ENCODE measurements around the gene ARL13B.

GRCh38 chr3:94049267-94049666 lies 69.3 kb downstream of the ARL13B start:
- TF ChIP-seq, protein P1, sequence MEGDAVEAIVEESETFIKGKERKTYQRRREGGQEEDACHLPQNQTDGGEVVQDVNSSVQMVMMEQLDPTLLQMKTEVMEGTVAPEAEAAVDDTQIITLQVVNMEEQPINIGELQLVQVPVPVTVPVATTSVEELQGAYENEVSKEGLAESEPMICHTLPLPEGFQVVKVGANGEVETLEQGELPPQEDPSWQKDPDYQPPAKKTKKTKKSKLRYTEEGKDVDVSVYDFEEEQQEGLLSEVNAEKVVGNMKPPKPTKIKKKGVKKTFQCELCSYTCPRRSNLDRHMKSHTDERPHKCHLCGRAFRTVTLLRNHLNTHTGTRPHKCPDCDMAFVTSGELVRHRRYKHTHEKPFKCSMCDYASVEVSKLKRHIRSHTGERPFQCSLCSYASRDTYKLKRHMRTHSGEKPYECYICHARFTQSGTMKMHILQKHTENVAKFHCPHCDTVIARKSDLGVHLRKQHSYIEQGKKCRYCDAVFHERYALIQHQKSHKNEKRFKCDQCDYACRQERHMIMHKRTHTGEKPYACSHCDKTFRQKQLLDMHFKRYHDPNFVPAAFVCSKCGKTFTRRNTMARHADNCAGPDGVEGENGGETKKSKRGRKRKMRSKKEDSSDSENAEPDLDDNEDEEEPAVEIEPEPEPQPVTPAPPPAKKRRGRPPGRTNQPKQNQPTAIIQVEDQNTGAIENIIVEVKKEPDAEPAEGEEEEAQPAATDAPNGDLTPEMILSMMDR (IDR thresholded peaks at IDR 0.05) = no peak
- TF ChIP-seq EP300 (IDR thresholded peaks at IDR 0.05) (no peak), POLR2A (IDR thresholded peaks at IDR 0.05) (no peak)

All from ovary (tissue), 3 donors.